ENCODE results near the gene HOXC12. TPM values are rescaled to one million over a fixed set of nuclear protein-coding genes. Genes with fewer than 3 reads are reported as not detected.

HOXC12 gene
- total and polyA plus RNA-seq, 2 of the 8 experiments (the other 6 are each of a cell fraction or from before 2014, with no cell fraction given) = not detected

GRCh38 chr12:53972722-53973235 lies 18.1 kb downstream of the HOXC12 start, which contains the start of gene HOXC11:
Gene HOXC11, plus strand, starts transcription at chr12:53973126. Its CDS starts 116 bp downstream, at chr12:53973242.
- H2BK20ac ChIP-seq (ENCODE audit: low read length) = no peak within 1 kb of the TSS
- H2AK5ac ChIP-seq (ENCODE audit: low read depth, low read length) = no peak within 1 kb of the TSS
- H4K5ac ChIP-seq (ENCODE audit: insufficient read length, low read depth, low read length) = no peak within 1 kb of the TSS
- H3K27me3 ChIP-seq (replicated peaks in 1 of 4; ENCODE audit: control insufficient read depth in 3 of 4, extremely low read depth in 1 of 4, insufficient read depth in 3 of 4, low read length in 3 of 4) = peaks cover 99 to 100% (median 100%) of the 10 kb centered on the region in 4 experiments
- H3K4me2 ChIP-seq (ENCODE audit: insufficient read depth in 1 of 2, low read depth in 2 of 2, low read length in 2 of 2) = peak within 1 kb of the TSS; percentile 29 to 65
- H3K56ac ChIP-seq (replicated peaks; ENCODE audit: insufficient read length, low read depth, low read length) = no peak within 1 kb of the TSS
- H3K23me2 ChIP-seq (ENCODE audit: low read depth, low read length) = peaks cover 1% of the 10 kb centered on the region; the same call in 1 of the 2 replicates
- H2BK15ac ChIP-seq (ENCODE audit: low read length) = no peak within 1 kb of the TSS
- peaks cover 0 to 10% (median 4%) of the 10 kb centered on the region in 4 experiments; a peak in 5 of 7 replicates for H3K4me1 ChIP-seq (replicated peaks in 1 of 4; ENCODE audit: control insufficient read depth in 3 of 4, insufficient read depth in 4 of 4, low read length in 3 of 4)
- H2BK5ac ChIP-seq (ENCODE audit: low read depth, low read length) = no peak within 1 kb of the TSS
- H3K27ac ChIP-seq (ENCODE audit: low read depth, low read length) = no peak within 1 kb of the TSS
- no peak within 1 kb of the TSS for H3K14ac ChIP-seq (ENCODE audit: insufficient read length)
- H4K91ac ChIP-seq (replicated peaks; ENCODE audit: insufficient read length, low read length) = no peak within 1 kb of the TSS
- H2BK120ac ChIP-seq (replicated peaks; ENCODE audit: low read depth, low read length) = no peak within 1 kb of the TSS
- peak within 1 kb of the TSS; percentile 60 for H3K18ac ChIP-seq (ENCODE audit: extremely low read depth, low read length)
- H3K79me2 ChIP-seq (ENCODE audit: control insufficient read depth in 1 of 2, insufficient read depth in 2 of 2, low read length in 2 of 2) = no peaks in the 10 kb centered on the region
- peak within 1 kb of the TSS; percentile 68 for H2BK12ac ChIP-seq (ENCODE audit: low read depth, low read length)
- H4K20me1 ChIP-seq (replicated peaks in 1 of 2; ENCODE audit: control insufficient read depth in 1 of 2, insufficient read depth in 2 of 2, low read length in 2 of 2) = peaks cover 11 to 26% of the 10 kb centered on the region in 2 experiments
- H3K23ac ChIP-seq (ENCODE audit: insufficient read length) = no peak within 1 kb of the TSS
- ChIA-PET POLR2A (ENCODE audit: partially characterized antibody) (interaction anchor here (1.0 to 1.4 kb wide), 2 partner anchors 13 to 16 kb away, joined by 4 read pairs; no protein-coding TSS in a partner anchor), CTCF (ENCODE audit: partially characterized antibody) (interaction anchor here (0.9 to 2.8 kb wide), 7 partner anchors 15 to 229 kb away, joined by 3 to 13 read pairs (median 3); no protein-coding TSS in a partner anchor)
- H3K9ac ChIP-seq (replicated peaks in 1 of 4; ENCODE audit: extremely low read depth in 1 of 4, low read depth in 3 of 4, low read length in 3 of 4) = no peak within 1 kb of the TSS
- TF ChIP-seq POU5F1 (IDR thresholded peaks at IDR 0.05; ENCODE audit: low read depth, low read length) (no peak), CBX8 (IDR thresholded peaks at IDR 0.05; ENCODE audit: borderline replicate concordance, low read depth, low read length) (0 out of 2 replicates have a peak, but pooled peaks have one; percentile 35)
- TF ChIP-seq, protein P1, sequence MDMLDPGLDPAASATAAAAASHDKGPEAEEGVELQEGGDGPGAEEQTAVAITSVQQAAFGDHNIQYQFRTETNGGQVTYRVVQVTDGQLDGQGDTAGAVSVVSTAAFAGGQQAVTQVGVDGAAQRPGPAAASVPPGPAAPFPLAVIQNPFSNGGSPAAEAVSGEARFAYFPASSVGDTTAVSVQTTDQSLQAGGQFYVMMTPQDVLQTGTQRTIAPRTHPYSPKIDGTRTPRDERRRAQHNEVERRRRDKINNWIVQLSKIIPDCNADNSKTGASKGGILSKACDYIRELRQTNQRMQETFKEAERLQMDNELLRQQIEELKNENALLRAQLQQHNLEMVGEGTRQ (IDR thresholded peaks at IDR 0.05; ENCODE audit: low read length) = peak; percentile 24; the same call in 1 of the 2 replicates
- no peak within 1 kb of the TSS for H3K4ac ChIP-seq (replicated peaks; ENCODE audit: insufficient read length, low read depth, low read length)
- 0 out of 4 replicates have a peak, but pooled peaks cover 0 to 2% of the 10 kb centered on the region in 2 experiments for H3K9me3 ChIP-seq (ENCODE audit: insufficient read depth in 2 of 2, low read depth in 1 of 2, low read length in 1 of 2)
- no peaks in the 10 kb centered on the region for H3K79me1 ChIP-seq (ENCODE audit: low read depth, low read length)
- peak within 1 kb of the TSS; percentile 35; the same call in 1 of the 2 replicates for H4K8ac ChIP-seq (ENCODE audit: extremely low read depth, insufficient read depth, low read length)
- H2AFZ ChIP-seq (ENCODE audit: low read length) = no peak within 1 kb of the TSS
- DNase-seq (ENCODE audit: low read depth in 1 of 2, low spot score in 2 of 2) (no peak), FAIRE-seq (no peak)
- peak within 1 kb of the TSS in 2 of 4 experiments; percentile 5 to 50; a peak in 4 of 8 replicates for H3K4me3 ChIP-seq (ENCODE audit: extremely low read depth in 1 of 4, insufficient read depth in 2 of 4, low read depth in 3 of 4, low read length in 4 of 4)
- WGBS, 2 experiments (ENCODE audit: extremely low coverage in 1 of 2, insufficient coverage in 1 of 2, insufficient read length in 1 of 2, insufficient replicate concordance in 2 of 2, low coverage in 1 of 2, low lambda C conversion rate in 2 of 2, missing lambda C conversion rate in 1 of 2) = 8% methylated on average over 13 of the region's 21 CpGs; no CpG with 5 or more reads in 1 of the 2 experiments
- H3K36me3 ChIP-seq (ENCODE audit: control insufficient read depth in 2 of 4, insufficient read depth in 4 of 4, low read length in 3 of 4) = peaks cover 0 to 3% (median 0%) of the 10 kb centered on the region in 4 experiments; a peak in 1 of 8 replicates

All from H1 (cell line).